GM18867 (cell line): ENCODE measurements around the gene AKR1C1.
"Not testable (repeated sequence)": the region's sequence is repeated elsewhere in the genome, so short reads cannot be mapped to it uniquely, and the experiment has no call there.

ENCODE experiments used
- ATAC-seq: cut with Tn5 transposase; IDR thresholded peaks from one replicate; pipeline ENCODE4 v1.9.1; 2021; ENCODE audit warnings: mild to moderate bottlenecking, moderate library complexity; ENCODE audit not compliant: unreplicated experiment

Gene AKR1C1

DNA sequence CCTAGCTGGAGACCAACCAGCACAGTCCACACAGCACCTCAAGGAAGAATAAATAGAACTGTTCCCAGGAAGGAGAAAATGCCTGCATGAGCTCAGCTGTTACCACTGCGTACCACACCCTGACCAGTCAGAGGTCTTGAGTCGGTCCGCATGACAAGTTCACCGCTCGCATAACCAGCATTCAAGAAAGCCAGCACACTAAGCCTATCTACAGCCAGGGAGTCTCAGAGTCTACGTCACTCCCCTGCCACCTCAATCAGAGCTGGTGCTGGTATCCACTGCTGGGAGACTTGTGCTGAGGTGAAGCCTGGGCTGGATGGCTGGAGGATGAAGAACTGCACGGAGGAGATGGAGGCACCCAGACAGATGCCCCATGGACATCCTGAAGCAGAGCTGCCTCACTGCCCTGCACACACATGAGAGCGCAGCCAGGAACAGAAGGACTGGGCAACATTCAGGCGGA lies 19.6 kb downstream of the AKR1C1 start:
- no peak for ATAC-seq

DNA sequence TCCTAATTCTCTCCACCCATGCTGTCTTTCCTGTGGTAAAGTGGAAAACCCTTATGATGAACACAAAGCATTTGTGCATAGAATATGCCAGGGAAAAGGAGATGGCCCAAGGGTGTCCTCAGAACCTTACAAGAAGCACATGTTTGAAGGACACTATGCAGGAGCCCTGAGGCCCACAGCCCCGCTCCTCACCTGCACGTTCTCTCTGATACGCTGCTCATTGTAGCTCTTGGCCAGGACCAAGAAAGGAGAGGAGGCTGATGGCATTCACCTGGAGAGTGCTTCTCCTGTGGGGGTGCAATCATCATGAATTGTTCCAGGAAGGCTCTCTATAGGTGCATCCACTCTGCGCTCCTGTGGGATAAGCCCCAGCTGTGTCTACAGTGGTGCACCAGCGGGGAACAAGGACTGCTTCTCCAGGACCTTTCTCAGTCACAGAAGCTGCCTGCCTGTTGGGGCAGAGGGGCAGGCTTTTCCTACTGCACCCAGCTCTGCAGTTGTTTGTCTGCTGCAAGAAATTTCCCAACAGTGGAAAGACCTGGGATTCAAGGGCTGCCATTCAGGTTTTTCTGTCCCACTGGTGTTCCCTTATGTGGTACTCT lies 20.5 kb downstream of the AKR1C1 start:
- ATAC-seq = no peak

- ATAC-seq = no peak
These were observed 21.0 kb downstream of the AKR1C1 start for GRCh38 chr10:4984223-4984622.

GRCh38 chr10:4984971-4985594 lies 21.9 kb downstream of the AKR1C1 start:
- no peak for ATAC-seq

DNA sequence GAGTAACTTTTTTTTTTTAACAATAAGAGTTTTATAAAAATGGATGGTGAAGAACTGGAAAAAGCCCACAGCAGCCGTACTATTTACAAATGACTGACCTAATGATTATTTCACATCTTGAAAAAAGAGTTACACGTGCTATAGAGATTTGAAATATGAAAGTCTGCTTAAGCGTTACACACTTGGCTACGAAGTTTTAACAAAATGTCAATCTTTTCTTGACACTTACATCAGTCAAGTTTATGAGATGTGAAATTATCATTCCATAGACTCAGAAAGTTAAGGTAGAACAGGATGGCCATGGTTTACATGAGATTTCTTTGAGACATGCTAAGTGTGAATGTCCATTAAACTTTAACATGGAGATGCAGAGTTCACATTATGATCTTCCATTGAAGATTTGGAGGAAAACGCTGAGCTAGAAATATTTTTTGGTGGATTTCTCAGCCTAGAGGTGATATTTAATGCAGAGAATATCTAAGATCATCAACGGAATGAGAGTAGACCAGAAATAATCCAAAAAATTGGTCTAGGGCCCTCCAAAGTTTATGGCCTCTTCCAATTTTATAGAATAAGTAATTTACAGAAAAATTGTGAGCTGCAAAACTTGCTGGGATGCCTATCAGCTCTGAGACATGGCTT lies 24.9 kb downstream of the AKR1C1 start:
- ATAC-seq = not testable (repeated sequence)

- ATAC-seq = no peak
These were observed 27.0 kb downstream of the AKR1C1 start for GRCh38 chr10:4990217-4990616.

DNA sequence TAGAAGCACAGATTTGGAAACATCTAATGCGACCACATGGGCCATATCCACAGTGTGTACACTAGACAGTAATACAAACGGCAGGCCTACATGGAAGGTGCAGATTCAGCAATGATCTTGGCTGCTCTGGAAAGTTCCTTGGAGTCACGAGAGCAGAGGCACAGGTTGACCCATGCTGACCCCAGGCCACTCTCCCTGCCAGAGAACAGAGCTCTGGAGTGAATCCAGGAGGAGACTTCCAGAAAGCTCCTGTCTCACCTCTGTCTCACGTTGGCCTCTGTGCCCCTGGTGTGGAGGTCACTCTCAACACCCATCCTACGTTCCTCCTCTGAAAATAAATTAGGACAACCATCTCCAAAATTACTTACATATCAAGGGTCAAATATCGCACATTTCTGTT lies 28.2 kb downstream of the AKR1C1 start:
- ATAC-seq = not testable (repeated sequence)

GRCh38 chr10:4992564-4992963 lies 29.3 kb downstream of the AKR1C1 start:
- ATAC-seq = not testable (repeated sequence)

- ATAC-seq = not testable (repeated sequence)
These were observed 31.0 kb downstream of the AKR1C1 start for GRCh38 chr10:4994260-4994659.

GRCh38 chr10:4998671-4999070 lies 35.5 kb downstream of the AKR1C1 start:
- no peak for ATAC-seq

DNA sequence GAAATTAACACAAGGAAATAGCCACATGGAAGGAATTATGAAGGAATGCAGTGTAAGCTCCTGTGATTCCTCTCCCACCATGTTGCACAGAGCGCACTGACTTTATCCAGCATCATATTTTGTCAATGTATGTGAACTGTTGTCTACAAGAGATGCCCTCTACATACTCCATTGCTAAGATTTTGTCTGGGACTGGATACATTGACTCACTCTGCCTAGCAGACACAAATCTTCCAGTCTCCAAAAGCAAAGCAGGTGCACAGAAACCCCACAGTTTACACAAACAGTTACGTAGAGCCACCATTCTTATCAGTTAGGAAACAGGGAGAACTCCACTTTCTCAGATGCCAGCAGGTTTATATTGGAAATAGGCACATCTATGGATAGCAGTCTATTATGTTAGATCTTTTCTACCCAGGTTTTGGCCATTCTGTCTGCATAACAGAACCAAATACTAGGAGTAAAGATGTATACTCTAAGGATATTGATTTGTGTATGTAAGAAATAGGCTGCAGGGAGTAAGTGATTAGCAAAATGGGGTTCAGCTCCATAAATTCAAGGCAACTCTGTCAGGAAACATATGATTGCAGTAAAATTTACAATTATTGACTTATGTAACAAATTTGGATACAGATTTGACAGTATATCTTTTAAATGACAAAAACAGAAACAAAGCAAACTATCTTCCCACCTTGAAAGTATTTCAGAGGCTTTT lies 39.0 kb downstream of the AKR1C1 start:
- ATAC-seq = no peak

DNA sequence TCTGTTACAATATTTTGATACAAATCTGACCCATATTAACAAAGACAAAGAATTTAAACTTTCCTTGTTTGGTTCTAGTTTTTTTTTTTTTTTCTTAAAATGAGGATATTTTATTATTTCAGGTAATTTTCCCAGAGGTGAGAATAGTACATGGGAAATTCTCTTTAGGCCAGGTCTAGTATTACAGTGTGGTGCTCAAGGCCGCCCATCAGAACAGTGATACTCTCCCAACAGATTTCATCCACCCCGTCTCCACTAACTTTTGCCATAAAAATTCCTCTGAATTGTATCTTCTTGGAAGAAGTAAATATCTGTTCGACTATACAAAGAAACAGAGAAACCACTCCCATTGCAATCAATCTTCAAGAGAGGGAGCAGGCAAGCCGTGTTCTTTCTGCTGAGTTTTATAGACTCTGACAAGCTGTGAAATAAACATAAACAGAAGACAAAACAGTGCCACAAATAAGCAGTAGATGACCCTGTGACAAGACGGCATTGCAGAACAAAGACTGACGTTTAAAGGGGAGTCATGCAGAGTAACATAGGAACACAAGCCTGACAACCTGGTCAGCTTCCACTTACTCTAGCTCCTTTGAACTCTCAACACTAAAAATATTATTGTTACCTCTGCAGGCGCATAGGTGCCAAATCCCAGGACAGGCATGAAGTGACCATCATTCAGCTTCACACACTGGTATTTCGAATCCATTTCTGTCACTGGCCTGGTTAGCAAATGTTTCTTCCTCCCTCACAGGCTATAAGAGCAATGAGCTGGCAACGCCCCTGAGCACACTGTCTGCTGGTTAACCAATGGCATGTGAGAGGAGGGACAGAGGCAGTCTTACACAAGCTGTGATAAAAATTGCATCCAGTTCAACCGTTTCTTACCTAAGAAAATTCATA lies 40.2 kb downstream of the AKR1C1 start, which contains the start of gene AKR1C2:
Gene AKR1C2, minus strand, starts transcription at position 731 of the 903 bp plus-strand sequence. Its CDS starts 22 bp downstream, at position 709.
- ATAC-seq = not testable (repeated sequence)

- not testable (repeated sequence) for ATAC-seq
These were observed 40.8 kb downstream of the AKR1C1 start for GRCh38 chr10:5004030-5004385.

GRCh38 chr10:5004501-5004900 lies 41.3 kb downstream of the AKR1C1 start:
- ATAC-seq = not testable (repeated sequence)

- ATAC-seq = not testable (repeated sequence)
These were observed 45.8 kb downstream of the AKR1C1 start for GRCh38 chr10:5008857-5009548.

DNA sequence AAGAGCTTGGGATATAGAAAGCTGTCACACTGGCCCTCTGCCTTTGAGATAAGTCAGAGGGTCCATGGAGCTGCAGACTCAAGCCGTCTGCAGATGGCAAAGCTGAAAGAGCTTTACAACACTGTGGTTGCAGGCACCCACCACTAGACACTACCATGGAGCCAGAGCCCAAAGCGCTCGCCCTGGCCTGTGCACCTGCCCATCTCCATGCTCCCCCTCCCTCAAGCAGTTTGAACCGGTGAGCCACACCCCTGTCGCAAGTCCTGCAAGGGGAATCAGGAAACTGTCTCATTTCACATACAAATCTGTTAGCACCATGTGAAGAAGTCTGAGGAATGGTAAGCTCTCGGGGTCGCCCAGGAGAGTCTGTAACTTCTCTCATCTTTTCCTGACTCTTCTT lies 46.8 kb downstream of the AKR1C1 start:
- not testable (repeated sequence) for ATAC-seq

DNA sequence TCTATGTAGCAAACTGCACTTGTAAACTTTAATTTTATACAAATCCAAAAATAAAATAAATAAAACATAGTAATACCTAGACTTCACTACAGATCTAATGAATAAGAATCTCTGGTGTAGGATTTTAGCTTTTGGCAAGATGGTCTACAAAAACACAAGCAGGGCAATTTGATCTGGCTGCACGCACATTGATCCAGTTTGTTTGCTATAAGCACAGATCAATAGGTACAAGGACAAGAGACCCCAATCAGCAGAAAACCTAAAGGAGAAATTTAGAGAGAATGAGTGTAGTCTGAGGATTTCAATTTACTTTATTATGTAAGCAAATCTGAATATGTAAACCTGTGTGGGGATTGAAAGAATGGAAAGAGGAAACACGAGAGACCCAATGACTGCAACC lies 48.2 kb downstream of the AKR1C1 start:
- not testable (repeated sequence) for ATAC-seq

- ATAC-seq = no peak
These were observed 49.4 kb downstream of the AKR1C1 start for GRCh38 chr10:5012595-5012994.

DNA sequence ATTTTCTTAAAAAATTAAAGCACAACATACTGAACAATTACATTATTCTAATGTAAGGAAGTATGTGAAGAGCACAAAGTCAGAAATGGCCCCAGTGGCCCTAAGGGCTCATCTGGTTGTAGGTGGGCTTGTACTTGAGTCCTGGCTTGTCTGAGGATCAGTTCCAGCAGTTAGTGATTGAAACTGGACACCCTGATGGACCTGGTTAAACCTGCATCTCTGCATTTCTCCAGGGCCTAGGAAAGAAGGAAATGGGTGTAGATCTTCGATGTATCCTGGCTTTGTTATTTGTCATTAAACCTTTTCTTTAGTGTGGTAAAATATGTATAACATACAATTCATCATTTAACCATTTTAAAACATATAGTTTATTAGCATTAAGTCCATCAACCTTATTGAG lies 50.2 kb downstream of the AKR1C1 start:
- no peak for ATAC-seq
